Urinary bladder (tissue), 4 donors: ENCODE data around the gene RBM38. TPM values are rescaled to one million over a fixed set of nuclear protein-coding genes. Genes with fewer than 3 reads are reported as not detected.

ENCODE experiments used
- DNase-seq: peaks from one replicate; pipeline ENCODE4 v3.0.0-alpha.2; 2015; ENCODE audit errors: extremely low spot score
- H3K27ac ChIP-seq: one replicate; pipeline ENCODE4 v1.5.1; 2013; ENCODE audit warnings: low read depth, mild to moderate bottlenecking, moderate library complexity
- H3K36me3 ChIP-seq: one replicate; pipeline ENCODE4 v1.6.1; 2013; ENCODE audit warnings: mild to moderate bottlenecking, moderate library complexity; ENCODE audit not compliant: insufficient read depth
- H3K4me1 ChIP-seq: one replicate; pipeline ENCODE4 v1.6.1; 2013; ENCODE audit warnings: mild to moderate bottlenecking, moderate library complexity; ENCODE audit not compliant: insufficient read depth
- H3K4me3 ChIP-seq: one replicate; pipeline ENCODE4 v1.5.1; 2013; ENCODE audit warnings: low read depth, low read length
- WGBS: extraction: QIAGEN DNeasy Blood & Tissue Kit; methylation state at CpG from one replicate; pipeline ENCODE4 v1.1.7; 2013; 5-methylcytosine and 5-hydroxymethylcytosine counted together
- polyA plus RNA-seq: library from polyadenylated mRNA; stranded (reverse); fragments of 200-250 nt; gene quantifications from one replicate; pipeline ENCODE4 v1.2.3, GENCODE V29; 2013
- total RNA-seq: library from RNA; depleted of rRNA; stranded (reverse); fragments of >200 nt; gene quantifications from one replicate; pipeline ENCODE4 v1.2.3, GENCODE V29; 2014
- donor health status: healthy with polysubstance abuse.
- donor health status: healthy.

The RBM38 gene
- total and polyA plus RNA-seq, 2 donors: 19.5 to 103 TPM

GRCh38 chr20:57408536-57409233 is 17.5 kb downstream of the RBM38 start:
- Histone ChIP-seq H3K27ac (no peak overlapping the region), H3K4me1 (no peaks in the 10 kb centered on the region), H3K36me3 (peaks cover 1% of the 10 kb centered on the region), H3K4me3 (no peak overlapping the region)
- WGBS: 73% methylated on average over 29 of the region's 29 CpGs
- DNase-seq: no peak

DNA sequence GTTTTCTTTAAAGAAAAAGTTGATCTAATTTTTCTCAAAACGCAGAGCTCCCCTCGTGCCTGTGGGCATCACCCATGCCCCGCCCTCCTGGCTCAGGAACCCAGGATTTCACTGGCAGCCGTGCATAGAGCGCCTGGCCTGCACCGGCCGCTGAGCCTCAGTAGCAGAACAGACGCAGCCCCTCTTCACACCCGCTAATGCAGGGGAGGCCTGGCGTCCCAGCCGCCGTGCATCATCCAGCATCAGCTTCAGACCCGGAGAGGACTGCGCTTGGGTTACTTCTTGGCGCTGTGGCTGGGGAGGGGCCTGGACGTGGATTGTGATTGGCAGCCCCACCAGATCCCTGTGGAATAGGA is 18.1 kb downstream of the RBM38 start:
- DNase-seq: no peak
- no peak overlapping the region for H3K27ac ChIP-seq
- H3K4me3 ChIP-seq: no peak overlapping the region
- H3K36me3 ChIP-seq: peaks cover 1% of the 10 kb centered on the region
- WGBS: 59% methylated on average over 16 of the region's 16 CpGs
- H3K4me1 ChIP-seq: no peaks in the 10 kb centered on the region

GRCh38 chr20:57409672-57410397 is 18.6 kb downstream of the RBM38 start:
- DNase-seq: no peak
- Histone ChIP-seq H3K36me3 (peaks cover 1% of the 10 kb centered on the region), H3K4me1 (no peaks in the 10 kb centered on the region), H3K4me3 (no peak overlapping the region), H3K27ac (no peak overlapping the region)
- 39% methylated on average over 14 of the region's 14 CpGs for WGBS

- 76% methylated on average over 15 of the region's 15 CpGs for WGBS
These were observed 19.3 kb downstream of the RBM38 start for GRCh38 chr20:57410398-57410920.

DNA sequence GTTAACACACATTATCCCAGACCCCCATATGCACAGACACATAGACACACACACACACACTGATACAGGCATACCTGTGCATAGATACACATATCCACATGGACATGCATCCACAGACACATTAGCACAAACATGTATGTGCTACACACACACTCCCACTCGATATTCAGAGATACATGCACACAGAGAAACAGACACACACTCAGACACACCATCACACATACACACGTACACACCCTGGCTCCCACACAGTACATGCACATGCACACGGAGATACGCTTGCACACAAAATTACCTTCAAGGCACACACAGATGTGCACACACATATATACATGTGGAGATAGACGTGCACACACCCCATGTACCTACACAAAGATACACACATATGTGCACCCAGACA is 19.7 kb downstream of the RBM38 start:
- Histone ChIP-seq H3K36me3 (peaks cover 1% of the 10 kb centered on the region), H3K27ac (no peak overlapping the region), H3K4me3 (no peak overlapping the region), H3K4me1 (no peaks in the 10 kb centered on the region)
- WGBS: 92% methylated on average over 5 of the region's 5 CpGs
- DNase-seq: no peak

More at GRCh38 chr20:57410398-57410920, 19.3 kb downstream of the RBM38 start:
- H3K27ac ChIP-seq: no peak overlapping the region
- no peaks in the 10 kb centered on the region for H3K4me1 ChIP-seq
- H3K36me3 ChIP-seq: peaks cover 1% of the 10 kb centered on the region
- no peak for DNase-seq
- no peak overlapping the region for H3K4me3 ChIP-seq

- H3K4me3 ChIP-seq: no peak overlapping the region
- no peaks in the 10 kb centered on the region for H3K4me1 ChIP-seq
- peaks cover 1% of the 10 kb centered on the region for H3K36me3 ChIP-seq
- 78% methylated on average over 31 of the region's 31 CpGs for WGBS
- no peak for DNase-seq
- no peak overlapping the region for H3K27ac ChIP-seq
These were observed 20.4 kb downstream of the RBM38 start for GRCh38 chr20:57411406-57412283.

- 75% methylated on average over 8 of the region's 8 CpGs for WGBS
- DNase-seq: no peak
- H3K27ac ChIP-seq: no peak overlapping the region
- no peaks in the 10 kb centered on the region for H3K4me1 ChIP-seq
- H3K36me3 ChIP-seq: peaks cover 1% of the 10 kb centered on the region
- no peak overlapping the region for H3K4me3 ChIP-seq
These were observed 21.3 kb downstream of the RBM38 start for GRCh38 chr20:57412347-57413029.

GRCh38 chr20:57413986-57414385 is 22.8 kb downstream of the RBM38 start:
- H3K4me3 ChIP-seq: no peak overlapping the region
- WGBS: 92% methylated on average over 10 of the region's 10 CpGs
- no peaks in the 10 kb centered on the region for H3K4me1 ChIP-seq
- H3K36me3 ChIP-seq: no peaks in the 10 kb centered on the region
- no peak for DNase-seq
- no peak overlapping the region for H3K27ac ChIP-seq

- Histone ChIP-seq H3K36me3 (no peaks in the 10 kb centered on the region), H3K4me1 (no peaks in the 10 kb centered on the region), H3K27ac (no peak overlapping the region), H3K4me3 (no peak overlapping the region)
- WGBS: 57% methylated on average over 19 of the region's 19 CpGs
- DNase-seq: no peak
These were observed 23.8 kb downstream of the RBM38 start for GRCh38 chr20:57414867-57415592.

GRCh38 chr20:57415771-57416170 is 24.6 kb downstream of the RBM38 start:
- no peak overlapping the region for H3K4me3 ChIP-seq
- WGBS: 82% methylated on average over 11 of the region's 11 CpGs
- no peak for DNase-seq
- no peaks in the 10 kb centered on the region for H3K4me1 ChIP-seq
- H3K27ac ChIP-seq: no peak overlapping the region
- H3K36me3 ChIP-seq: no peaks in the 10 kb centered on the region

DNA sequence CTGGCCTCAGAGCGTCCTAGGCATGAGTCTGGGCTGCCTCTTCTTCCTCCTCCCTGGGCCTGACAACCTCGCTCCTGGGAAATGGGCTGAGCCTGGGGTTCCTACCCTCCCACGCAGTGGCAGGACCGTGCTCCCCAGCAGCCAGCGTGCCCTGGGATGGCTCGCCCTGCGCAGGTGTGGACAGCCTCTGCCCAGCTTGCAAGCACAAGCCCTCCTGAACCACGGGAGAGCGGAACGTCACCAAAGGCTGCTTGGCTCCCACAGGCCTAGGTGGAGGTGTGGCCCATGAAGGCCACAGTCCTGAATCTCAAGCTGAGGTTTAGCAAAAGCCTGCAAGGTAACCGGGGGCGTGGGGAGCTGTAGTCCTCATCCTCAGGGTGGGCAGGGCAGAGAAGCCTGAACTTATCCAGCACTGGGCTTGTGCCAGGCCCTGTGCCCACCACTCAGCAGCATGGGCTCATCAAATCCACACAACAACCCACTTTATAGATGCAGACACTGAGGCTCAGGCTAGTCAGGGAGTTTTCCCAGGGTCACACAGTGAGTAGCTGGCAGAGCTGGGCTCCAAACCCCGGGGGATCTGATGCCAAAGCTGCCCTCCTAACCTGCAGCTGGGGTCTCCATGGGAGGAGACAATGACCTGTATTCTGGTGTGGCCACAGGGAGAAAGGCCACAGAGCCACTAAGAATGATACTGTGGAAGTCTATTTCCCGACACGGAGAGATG is 25.3 kb downstream of the RBM38 start:
- H3K27ac ChIP-seq: no peak overlapping the region
- 87% methylated on average over 15 of the region's 15 CpGs for WGBS

GRCh38 chr20:57417051-57417689 is 26.0 kb downstream of the RBM38 start:
- 62% methylated on average over 6 of the region's 6 CpGs for WGBS
- H3K4me1 ChIP-seq: no peaks in the 10 kb centered on the region
- H3K36me3 ChIP-seq: no peaks in the 10 kb centered on the region
- no peak overlapping the region for H3K27ac ChIP-seq
- no peak for DNase-seq
- H3K4me3 ChIP-seq: no peak overlapping the region

More for the DNA sequence above, 25.3 kb downstream of the RBM38 start:
- Histone ChIP-seq H3K4me3 (no peak overlapping the region), H3K36me3 (no peaks in the 10 kb centered on the region), H3K4me1 (no peaks in the 10 kb centered on the region)
- no peak for DNase-seq
